B cell (primary cell): ENCODE results near the gene OTOGL. TPM values are rescaled to one million over a fixed set of nuclear protein-coding genes. Genes with fewer than 3 reads are reported as not detected.

Experiments
- ATAC-seq: fragments of 200-7000 bp; cut with Tn5 transposase; one replicate; pipeline ENCODE4 v1.10.0; 2021; ENCODE audit warnings: low read depth, mild to moderate bottlenecking, moderate number of reproducible peaks, moderate library complexity
- CTCF ChIA-PET: fragments of 350-600 bp; sonication (Branson Sonifier 250); formaldehyde crosslinking; loops from one replicate; lab custom pipeline; 2021; ENCODE audit warnings: antibody characterized with exemption, inconsistent platforms; lab: Charles Lee
- POLR2A ChIA-PET: fragments of 350-600 bp; sonication (Branson Sonifier 250); formaldehyde crosslinking; loops from one replicate; lab custom pipeline; 2021; ENCODE audit warnings: antibody characterized with exemption; lab: Charles Lee
- DNase-seq: peaks from one replicate; pipeline ENCODE4 v3.0.0; 2013
- H2AFZ ChIP-seq: 2 replicates; pipeline ENCODE4 v1.6.1; 2012; ENCODE audit warnings: mild to moderate bottlenecking, low read depth, low read length; ENCODE audit not compliant: insufficient read depth, poor library complexity, severe bottlenecking
- H3K27ac ChIP-seq, 2 donors: 1 replicate in 1 of 2; 2 replicates in 1 of 2; pipeline ENCODE4 v1.5.1; 2012 to 2013; ENCODE audit warnings: low read length in 2 of 2, mild to moderate bottlenecking in 2 of 2, moderate library complexity in 1 of 2
- H3K27me3 ChIP-seq, 4 experiments: fragments of 200-600 bp in 1 of 4; sonication (generic) in 1 of 4; replicated peaks in 1 of 4; 1 replicate in 2 of 4; 2 replicates in 2 of 4; pipeline versions ENCODE4 v1.6.1 to v1.7.0; 2013 to 2016; ENCODE audit warnings: low read length in 3 of 4, mild to moderate bottlenecking in 2 of 4, mixed read lengths in 1 of 4, moderate library complexity in 1 of 4; ENCODE audit not compliant: insufficient read depth in 4 of 4, control insufficient read depth in 3 of 4; ENCODE audit errors: control extremely low read depth in 1 of 4
- H3K36me3 ChIP-seq, 2 experiments: replicated peaks in 1 of 2; 1 replicate in 1 of 2; 2 replicates in 1 of 2; pipeline versions ENCODE4 v1.6.1 to v1.7.1; 2013; ENCODE audit warnings: low read length in 1 of 2; ENCODE audit not compliant: insufficient read depth in 2 of 2, control insufficient read depth in 1 of 2; ENCODE audit errors: control extremely low read depth in 1 of 2, extremely low read depth in 1 of 2
- H3K4me1 ChIP-seq, 2 donors: fragments of 200-600 bp in 1 of 2; sonication (generic) in 1 of 2; 1 replicate in 1 of 2; 2 replicates in 1 of 2; pipeline versions ENCODE4 v1.5.1 to v1.6.1; 2013 to 2017; ENCODE audit warnings: low read length in 2 of 2; ENCODE audit not compliant: control insufficient read depth in 2 of 2, insufficient read depth in 2 of 2
- H3K4me2 ChIP-seq: replicated peaks from 2 replicates; pipeline ENCODE3; 2012; ENCODE audit warnings: mild to moderate bottlenecking, low read depth, low read length; ENCODE audit not compliant: poor library complexity, severe bottlenecking
- H3K4me3 ChIP-seq, 5 experiments: fragments of 200-600 bp in 1 of 5; sonication (generic) in 1 of 5; 1 replicate in 3 of 5; 2 replicates in 2 of 5; pipeline versions ENCODE4 v1.5.1 to v1.7.0; 2011 to 2016; ENCODE audit warnings: low read length in 4 of 5, mild to moderate bottlenecking in 4 of 5, low read depth in 2 of 5, control low read depth in 1 of 5, moderate library complexity in 1 of 5; ENCODE audit not compliant: insufficient read depth in 1 of 5; ENCODE audit errors: control extremely low read depth in 1 of 5, extremely low read depth in 1 of 5
- H3K79me2 ChIP-seq: fragments of 200-600 bp; sonication (generic); one replicate; pipeline ENCODE4 v1.6.0; 2016; ENCODE audit warnings: low read length; ENCODE audit not compliant: control insufficient read depth, insufficient read depth
- H3K9ac ChIP-seq: fragments of 200-600 bp; sonication (generic); 2 replicates; pipeline ENCODE4 v1.6.1; 2017; ENCODE audit warnings: mild to moderate bottlenecking, low read length, moderate library complexity
- H3K9me3 ChIP-seq, 3 donors: one replicate each; pipeline versions ENCODE4 v1.6.1 to v1.7.1; 2013; ENCODE audit warnings: low read length in 2 of 3; ENCODE audit not compliant: control insufficient read depth in 2 of 3, insufficient read depth in 1 of 3; ENCODE audit errors: control extremely low read depth in 1 of 3
- H4K20me1 ChIP-seq: 2 replicates; pipeline ENCODE4 v1.6.0; 2012; ENCODE audit warnings: mild to moderate bottlenecking, low read length; ENCODE audit not compliant: insufficient read depth, control insufficient read depth, poor library complexity, severe bottlenecking
- H3K27ac Mint-ChIP-seq: one replicate; pipeline ENCODE4 v1.8.0; 2021; ENCODE audit warnings: mixed read lengths
- H3K27me3 Mint-ChIP-seq: one replicate; pipeline ENCODE4 v1.8.0; 2021; ENCODE audit warnings: mixed read lengths
- H3K4me1 Mint-ChIP-seq: one replicate; pipeline ENCODE4 v1.8.0; 2021; ENCODE audit warnings: mixed read lengths
- H3K4me3 Mint-ChIP-seq: one replicate; pipeline ENCODE4 v1.8.0; 2021; ENCODE audit warnings: mixed read lengths
- H3K9me3 Mint-ChIP-seq: one replicate; pipeline ENCODE4 v1.8.0; 2022; ENCODE audit warnings: mixed read lengths; ENCODE audit not compliant: insufficient read depth
- CTCF ChIP-seq: fragments of 200-600 bp; IDR thresholded peaks from one replicate; pipeline ENCODE4 v1.8.0; 2022; ENCODE audit warnings: antibody characterized with exemption, mild to moderate bottlenecking
- EZH2 ChIP-seq: IDR thresholded peaks from 2 replicates; pipeline ENCODE4 v1.6.1; 2012; ENCODE audit warnings: borderline replicate concordance, low read depth, mild to moderate bottlenecking, moderate library complexity, low read length; ENCODE audit not compliant: insufficient read depth, poor library complexity, severe bottlenecking
- WGBS: methylation state at CpG from one replicate; pipeline ENCODE4 v1.1.5; 2013; ENCODE audit warnings: missing lambda C conversion rate; ENCODE audit not compliant: insufficient coverage; 5-methylcytosine and 5-hydroxymethylcytosine counted together
- intact Hi-C: fragments of 100-400 bp; cut with micrococcal nuclease; formaldehyde crosslinking; loops from one replicate; pipeline ENCODE4 v1.10.0; 2022
- polyA plus RNA-seq: library from polyadenylated mRNA; depleted of rRNA; stranded (reverse); fragments of >200 nt; gene quantifications from 2 replicates; pipeline ENCODE4 v1.2.3, GENCODE V29; 2012
- total RNA-seq, 2 donors: library from RNA; stranded (reverse); fragments of 120-200 nt in 1 of 2; gene quantifications; 1 replicate in 1 of 2; 2 replicates in 1 of 2; pipeline versions ENCODE4 v1.2.3 to v1.2.4, GENCODE V29; 2013 to 2022

OTOGL gene
- total and polyA plus RNA-seq, 2 donors (not counting 1 experiment from before 2014, with no cell fraction given) = not detected

DNA sequence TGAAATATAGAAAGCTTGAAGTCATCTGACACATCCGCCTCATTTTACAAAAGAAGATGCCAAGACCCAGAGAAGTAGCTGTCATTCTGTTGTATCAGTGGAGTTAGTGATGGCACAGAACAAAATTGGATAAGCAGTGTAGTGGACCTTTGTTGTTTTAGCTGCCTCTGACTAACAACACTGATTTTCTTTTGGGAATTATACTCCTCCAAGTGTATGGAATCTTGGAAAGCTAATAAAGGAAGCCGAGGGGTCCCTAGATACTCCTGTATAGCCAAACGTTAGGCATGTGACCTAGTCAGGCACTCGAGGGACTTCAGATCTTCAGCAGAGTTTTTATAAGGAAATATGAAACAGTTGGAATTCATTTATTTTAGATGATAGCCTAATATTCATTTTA, 94.5 kb downstream of the OTOGL start:
- intact Hi-C loops = no loop called here
- no peak overlapping the region for H3K9ac ChIP-seq
- no peak overlapping the region for H3K4me2 ChIP-seq
- H3K9me3 ChIP-seq = no peaks in the 10 kb centered on the region
- no peaks in the 10 kb centered on the region for H3K79me2 ChIP-seq
- no peaks in the 10 kb centered on the region for H3K27me3 ChIP-seq
- Mint-ChIP-seq H3K27me3 (peaks cover 1% of the 10 kb centered on the region), H3K4me1 (no peaks in the 10 kb centered on the region), H3K9me3 (no peaks in the 10 kb centered on the region), H3K27ac (no peak overlapping the region), H3K4me3 (no peak overlapping the region)
- no peak overlapping the region for H3K4me3 ChIP-seq
- H3K4me1 ChIP-seq = no peaks in the 10 kb centered on the region
- ATAC-seq (no peak), DNase-seq (no peak)
- H4K20me1 ChIP-seq = no peaks in the 10 kb centered on the region
- POLR2A ChIA-PET = no interaction called here
- TF ChIP-seq EZH2 (no peak), CTCF (no peak)
- H3K27ac ChIP-seq = no peak overlapping the region
- no peak overlapping the region for H2AFZ ChIP-seq
- no peaks in the 10 kb centered on the region for H3K36me3 ChIP-seq
- WGBS = 80% methylated on average over 1 of the region's 4 CpGs
- CTCF ChIA-PET = no interaction called here

- no peaks in the 10 kb centered on the region for H3K27me3 Mint-ChIP-seq
- H3K27ac Mint-ChIP-seq = no peak overlapping the region
- WGBS = 0% methylated on average over 1 of the region's 1 CpG
- H3K4me1 Mint-ChIP-seq = no peaks in the 10 kb centered on the region
- H3K9me3 ChIP-seq = no peaks in the 10 kb centered on the region
- ChIA-PET CTCF (no interaction called here), POLR2A (no interaction called here)
- H3K36me3 ChIP-seq = no peaks in the 10 kb centered on the region
- no peaks in the 10 kb centered on the region for H3K27me3 ChIP-seq
- H2AFZ ChIP-seq = no peak overlapping the region
- intact Hi-C loops = no loop called here
- no peaks in the 10 kb centered on the region for H3K9me3 Mint-ChIP-seq
- H4K20me1 ChIP-seq = no peaks in the 10 kb centered on the region
- no peak for DNase-seq
- no peak for TF ChIP-seq EZH2
- TF ChIP-seq CTCF = no peak
- ATAC-seq = no peak
- no peak overlapping the region for H3K4me3 Mint-ChIP-seq
- no peak overlapping the region for H3K4me2 ChIP-seq
- H3K4me1 ChIP-seq = no peaks in the 10 kb centered on the region
- no peak overlapping the region for H3K4me3 ChIP-seq
- H3K27ac ChIP-seq = no peak overlapping the region
- H3K79me2 ChIP-seq = no peaks in the 10 kb centered on the region
- no peak overlapping the region for H3K9ac ChIP-seq
Measured at GRCh38 chr12:80195074-80195726, 95.9 kb downstream of the OTOGL start.
